8988T (cell line): ENCODE data around the gene PAOX.

ENCODE experiments used
- DNase-seq: peaks from one replicate; pipeline ENCODE4 v3.0.0; 2011

PAOX gene

GRCh38 chr10:133440633-133441285 is 61.7 kb downstream of the PAOX start:
- DNase-seq = peak; percentile 9
